Posterior vena cava (tissue), 2 donors: ENCODE results near the gene ADAMTSL2. TPM values are rescaled to one million over a fixed set of nuclear protein-coding genes. Genes with fewer than 3 reads are reported as not detected.

Experiments
- DNase-seq: peaks from one replicate; pipeline ENCODE4 v3.0.0-alpha.2; 2020; ENCODE audit warnings: low spot score
- intact Hi-C, 2 donors: fragments of 100-400 bp; cut with DNase I; formaldehyde crosslinking; loops; one replicate each; pipeline versions ENCODE4 v1.14.1 to v1.14.2; 2022 to 2023
- total RNA-seq, 2 donors: library from RNA; stranded (reverse); fragmentation: NEBNext Ultra II Directional; extraction: Animal tissue kit (Norgen Biotek cat#: 25700); gene quantifications; one replicate each; pipeline ENCODE4 v1.2.1, GENCODE V29; 2021
- donor health status: DM: yes; HTN: yes; CAD: no.
- donor health status: DM: yes; HTN: yes; CAD: no.

ADAMTSL2 gene
- total RNA-seq, 2 donors from 2014 or later = 5.5 to 11.3 TPM

- intact Hi-C loops = no loop called here
- DNase-seq = no peak
These were observed 19.9 kb upstream of the ADAMTSL2 start for GRCh38 chr9:133514460-133515239.

GRCh38 chr9:133515240-133515610, 19.3 kb upstream of the ADAMTSL2 start:
- intact Hi-C loops = no loop called here
- DNase-seq = no peak

- no peak for DNase-seq
- intact Hi-C loops = no loop called here
These were observed 18.8 kb upstream of the ADAMTSL2 start for GRCh38 chr9:133515615-133516255.

- intact Hi-C loops = no loop called here
- no peak for DNase-seq
These were observed 18.1 kb upstream of the ADAMTSL2 start for GRCh38 chr9:133516256-133516960.

- intact Hi-C loops = no loop called here
- DNase-seq = no peak
These were observed 17.5 kb upstream of the ADAMTSL2 start for GRCh38 chr9:133516961-133517350.

- intact Hi-C loops = no loop called here
- DNase-seq = no peak
These were observed 16.8 kb upstream of the ADAMTSL2 start for GRCh38 chr9:133517711-133518110.

- no peak for DNase-seq
- intact Hi-C loops = no loop called here
These were observed 16.3 kb upstream of the ADAMTSL2 start for GRCh38 chr9:133518200-133518599.

- intact Hi-C loops = no loop called here
These were observed 15.6 kb upstream of the ADAMTSL2 start for GRCh38 chr9:133518706-133519449.

GRCh38 chr9:133519693-133520092, 14.8 kb upstream of the ADAMTSL2 start:
- intact Hi-C loops = no loop called here
- no peak for DNase-seq

More at GRCh38 chr9:133518706-133519449, 15.6 kb upstream of the ADAMTSL2 start:
- no peak for DNase-seq

GRCh38 chr9:133520121-133520835, 14.2 kb upstream of the ADAMTSL2 start:
- intact Hi-C loops = no loop called here

GRCh38 chr9:133521122-133522072, 13.1 kb upstream of the ADAMTSL2 start:
- intact Hi-C loops = no loop called here

More at GRCh38 chr9:133520121-133520835, 14.2 kb upstream of the ADAMTSL2 start:
- DNase-seq = no peak

GRCh38 chr9:133522073-133522910, 12.2 kb upstream of the ADAMTSL2 start:
- intact Hi-C loops = no loop called here
- DNase-seq = no peak

More at GRCh38 chr9:133521122-133522072, 13.1 kb upstream of the ADAMTSL2 start:
- no peak for DNase-seq

GRCh38 chr9:133523106-133523505, 11.4 kb upstream of the ADAMTSL2 start:
- DNase-seq = no peak
- intact Hi-C loops = no loop called here

GRCh38 chr9:133524146-133524545, 10.4 kb upstream of the ADAMTSL2 start:
- no peak for DNase-seq

GRCh38 chr9:133524679-133525228, 9.8 kb upstream of the ADAMTSL2 start, which contains the start of gene MYMK:
TSS of gene MYMK (minus strand) at chr9:133524959. CDS start at chr9:133524844, 115 bp downstream.
- intact Hi-C loops = no loop called here
- DNase-seq = no peak

More at GRCh38 chr9:133524146-133524545, 10.4 kb upstream of the ADAMTSL2 start:
- intact Hi-C loops = no loop called here

GRCh38 chr9:133525677-133526076, 8.8 kb upstream of the ADAMTSL2 start:
- intact Hi-C loops = no loop called here
- DNase-seq = no peak
